MM.1S (cell line): ENCODE measurements around the gene ZNF197.

Source experiments
- DNase-seq: peaks from one replicate; pipeline ENCODE4 v3.0.0-alpha.2; 2015
- H2AFZ ChIP-seq: fragments of 300-600 bp; sonication (generic); 2 replicates; pipeline ENCODE4 v1.6.0; 2016; ENCODE audit warnings: antibody characterized with exemption, low read length
- H3F3A ChIP-seq: fragments of 300-600 bp; sonication (generic); 2 replicates; pipeline ENCODE4 v1.6.1; 2016; ENCODE audit warnings: mild to moderate bottlenecking, antibody characterized with exemption, low read length, moderate library complexity, mixed read lengths; ENCODE audit not compliant: insufficient read depth
- H3K27ac ChIP-seq: fragments of 300-600 bp; sonication (generic); 2 replicates; pipeline ENCODE4 v1.5.1; 2016; ENCODE audit warnings: mild to moderate bottlenecking, low read length
- H3K27me3 ChIP-seq: fragments of 300-600 bp; sonication (generic); replicated peaks from 2 replicates; pipeline ENCODE4 v1.6.0; 2016; ENCODE audit warnings: low read length; ENCODE audit not compliant: insufficient read depth
- H3K36me3 ChIP-seq: fragments of 300-600 bp; sonication (generic); replicated peaks from 2 replicates; pipeline ENCODE4 v1.6.1; 2016; ENCODE audit warnings: mild to moderate bottlenecking, low read length, mixed read lengths; ENCODE audit not compliant: insufficient read depth
- H3K4me1 ChIP-seq: fragments of 300-600 bp; sonication (generic); 2 replicates; pipeline ENCODE4 v1.6.1; 2016; ENCODE audit warnings: low read length, mixed read lengths
- H3K4me2 ChIP-seq: fragments of 300-600 bp; sonication (generic); 2 replicates; pipeline ENCODE4 v1.6.0; 2016; ENCODE audit warnings: low read depth, low read length
- H3K4me3 ChIP-seq: fragments of 300-600 bp; sonication (generic); 2 replicates; pipeline ENCODE4 v1.5.1; 2016; ENCODE audit warnings: low read length, mixed read lengths
- H3K79me2 ChIP-seq: fragments of 300-600 bp; sonication (generic); 2 replicates; pipeline ENCODE4 v1.6.1; 2016; ENCODE audit warnings: mixed run types, low read length, mixed read lengths
- H3K9ac ChIP-seq: fragments of 300-600 bp; sonication (generic); 2 replicates; pipeline ENCODE4 v1.6.1; 2016; ENCODE audit warnings: low read length, mixed read lengths
- H3K9me2 ChIP-seq: fragments of 300-600 bp; sonication (generic); replicated peaks from 2 replicates; pipeline ENCODE4 v1.6.1; 2016; ENCODE audit warnings: mild to moderate bottlenecking, low read length, mixed read lengths; ENCODE audit not compliant: insufficient read depth
- H3K9me3 ChIP-seq: fragments of 300-600 bp; sonication (generic); replicated peaks from 2 replicates; pipeline ENCODE4 v1.6.1; 2016; ENCODE audit warnings: mild to moderate bottlenecking, low read length, mixed read lengths; ENCODE audit not compliant: insufficient read depth
- H4K20me1 ChIP-seq: fragments of 300-600 bp; sonication (generic); 2 replicates; pipeline ENCODE4 v1.6.1; 2016; ENCODE audit warnings: mild to moderate bottlenecking, low read length, moderate library complexity, mixed read lengths; ENCODE audit not compliant: insufficient read depth
- EZH2 ChIP-seq: fragments of 300-600 bp; sonication (generic); optimal IDR thresholded peaks from 2 replicates; pipeline ENCODE3; 2017; ENCODE audit warnings: low read depth, mild to moderate bottlenecking, antibody characterized with exemption, low read length, mixed read lengths
- EZH2phosphoT487 ChIP-seq: fragments of 300-600 bp; sonication (generic); IDR thresholded peaks from 2 replicates; pipeline ENCODE4 v1.6.1; 2018; ENCODE audit warnings: antibody characterized with exemption, low read length
- TF ChIP-seq, protein P1 (sequence below): fragments of 300-600 bp; sonication (generic); IDR thresholded peaks from 2 replicates; pipeline ENCODE4 v1.5.1; 2016; ENCODE audit warnings: antibody characterized with exemption, low read length, mixed read lengths

ZNF197 gene

GRCh38 chr3:44649709-44650108 is 24.9 kb downstream of the ZNF197 start:
- no peak overlapping the region for H3K27ac ChIP-seq
- no peak overlapping the region for H3K4me2 ChIP-seq
- no peaks in the 10 kb centered on the region for H4K20me1 ChIP-seq
- H3F3A ChIP-seq: no peaks in the 10 kb centered on the region
- H3K9me3 ChIP-seq: no peaks in the 10 kb centered on the region
- no peak overlapping the region for H3K4me3 ChIP-seq
- H3K9ac ChIP-seq: no peak overlapping the region
- H3K27me3 ChIP-seq: no peaks in the 10 kb centered on the region
- peaks cover 14% of the 10 kb centered on the region; the same call in 1 of the 2 replicates for H3K36me3 ChIP-seq
- H3K9me2 ChIP-seq: no peaks in the 10 kb centered on the region
- peaks cover 8% of the 10 kb centered on the region; the same call in 1 of the 2 replicates for H3K4me1 ChIP-seq
- no peak for DNase-seq
- TF ChIP-seq, protein P1, sequence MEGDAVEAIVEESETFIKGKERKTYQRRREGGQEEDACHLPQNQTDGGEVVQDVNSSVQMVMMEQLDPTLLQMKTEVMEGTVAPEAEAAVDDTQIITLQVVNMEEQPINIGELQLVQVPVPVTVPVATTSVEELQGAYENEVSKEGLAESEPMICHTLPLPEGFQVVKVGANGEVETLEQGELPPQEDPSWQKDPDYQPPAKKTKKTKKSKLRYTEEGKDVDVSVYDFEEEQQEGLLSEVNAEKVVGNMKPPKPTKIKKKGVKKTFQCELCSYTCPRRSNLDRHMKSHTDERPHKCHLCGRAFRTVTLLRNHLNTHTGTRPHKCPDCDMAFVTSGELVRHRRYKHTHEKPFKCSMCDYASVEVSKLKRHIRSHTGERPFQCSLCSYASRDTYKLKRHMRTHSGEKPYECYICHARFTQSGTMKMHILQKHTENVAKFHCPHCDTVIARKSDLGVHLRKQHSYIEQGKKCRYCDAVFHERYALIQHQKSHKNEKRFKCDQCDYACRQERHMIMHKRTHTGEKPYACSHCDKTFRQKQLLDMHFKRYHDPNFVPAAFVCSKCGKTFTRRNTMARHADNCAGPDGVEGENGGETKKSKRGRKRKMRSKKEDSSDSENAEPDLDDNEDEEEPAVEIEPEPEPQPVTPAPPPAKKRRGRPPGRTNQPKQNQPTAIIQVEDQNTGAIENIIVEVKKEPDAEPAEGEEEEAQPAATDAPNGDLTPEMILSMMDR: no peak
- TF ChIP-seq EZH2 (no peak), EZH2phosphoT487 (no peak)
- peaks cover 31% of the 10 kb centered on the region for H3K79me2 ChIP-seq
- no peak overlapping the region for H2AFZ ChIP-seq

GRCh38 chr3:44654039-44654438 is 29.2 kb downstream of the ZNF197 start:
- H3K9me3 ChIP-seq: no peaks in the 10 kb centered on the region
- H3K4me1 ChIP-seq: 0 out of 2 replicates have a peak, but pooled peaks cover 2% of the 10 kb centered on the region
- H3K79me2 ChIP-seq: peaks cover 23% of the 10 kb centered on the region
- H3K27me3 ChIP-seq: no peaks in the 10 kb centered on the region
- H3F3A ChIP-seq: no peaks in the 10 kb centered on the region
- no peak overlapping the region for H2AFZ ChIP-seq
- no peak for DNase-seq
- peaks cover 21% of the 10 kb centered on the region; the same call in 1 of the 2 replicates for H3K36me3 ChIP-seq
- no peak overlapping the region for H3K9ac ChIP-seq
- TF ChIP-seq EZH2: no peak
- no peak for TF ChIP-seq EZH2phosphoT487
- no peak overlapping the region for H3K4me2 ChIP-seq
- no peaks in the 10 kb centered on the region for H4K20me1 ChIP-seq
- H3K4me3 ChIP-seq: no peak overlapping the region
- no peak overlapping the region for H3K27ac ChIP-seq
- no peaks in the 10 kb centered on the region for H3K9me2 ChIP-seq

GRCh38 chr3:44659015-44659414 is 34.2 kb downstream of the ZNF197 start:
- H3K27me3 ChIP-seq: no peaks in the 10 kb centered on the region
- peaks cover 4% of the 10 kb centered on the region; the same call in 1 of the 2 replicates for H3K79me2 ChIP-seq
- 0 out of 2 replicates have a peak, but pooled peaks cover 14% of the 10 kb centered on the region for H3K36me3 ChIP-seq
- H3K9me2 ChIP-seq: no peaks in the 10 kb centered on the region
- H2AFZ ChIP-seq: no peak overlapping the region
- no peaks in the 10 kb centered on the region for H3K4me1 ChIP-seq
- H4K20me1 ChIP-seq: no peaks in the 10 kb centered on the region
- no peak overlapping the region for H3K4me2 ChIP-seq
- H3K9me3 ChIP-seq: no peaks in the 10 kb centered on the region
- H3K4me3 ChIP-seq: no peak overlapping the region
- H3K27ac ChIP-seq: no peak overlapping the region
- DNase-seq: no peak
- TF ChIP-seq, protein P1: no peak
- TF ChIP-seq EZH2 (no peak), EZH2phosphoT487 (no peak)
- H3K9ac ChIP-seq: no peak overlapping the region
- H3F3A ChIP-seq: no peaks in the 10 kb centered on the region

DNA sequence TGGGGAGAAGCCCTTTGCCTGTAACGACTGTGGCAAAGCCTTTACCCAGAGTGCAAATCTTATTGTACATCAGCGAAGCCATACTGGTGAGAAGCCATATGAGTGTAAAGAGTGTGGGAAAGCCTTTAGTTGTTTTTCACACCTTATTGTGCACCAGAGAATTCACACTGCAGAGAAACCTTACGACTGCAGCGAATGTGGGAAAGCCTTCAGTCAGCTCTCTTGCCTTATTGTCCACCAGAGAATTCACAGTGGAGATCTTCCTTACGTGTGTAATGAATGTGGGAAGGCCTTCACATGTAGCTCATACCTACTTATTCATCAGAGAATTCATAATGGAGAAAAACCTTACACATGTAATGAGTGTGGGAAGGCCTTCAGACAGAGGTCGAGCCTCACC is 34.6 kb downstream of the ZNF197 start:
- Histone ChIP-seq H3K4me2 (no peak overlapping the region), H3K4me1 (no peaks in the 10 kb centered on the region), H2AFZ (no peak overlapping the region), H3K36me3 (0 out of 2 replicates have a peak, but pooled peaks cover 11% of the 10 kb centered on the region), H3K9ac (no peak overlapping the region), H3F3A (no peaks in the 10 kb centered on the region), H3K79me2 (no peaks in the 10 kb centered on the region), H3K27ac (no peak overlapping the region), H4K20me1 (no peaks in the 10 kb centered on the region), H3K9me2 (no peaks in the 10 kb centered on the region), H3K4me3 (no peak overlapping the region), H3K9me3 (no peaks in the 10 kb centered on the region), H3K27me3 (no peaks in the 10 kb centered on the region)
- TF ChIP-seq EZH2 (no peak), EZH2phosphoT487 (no peak)
- TF ChIP-seq, protein P1: no peak
- DNase-seq: no peak
